HEK293T (cell line): ENCODE measurements around the gene NPC1L1.
A peak's percentile ranks its signal among the peaks of the same experiment; 100 is the strongest.

ENCODE experiments used
- CTCF ChIA-PET: fragments of 350-600 bp; formaldehyde crosslinking; extraction: SDS; loops from one replicate; lab custom pipeline; 2021; ENCODE audit warnings: antibody characterized with exemption, inconsistent platforms; lab: Yijun Ruan, JAX
- POLR2A ChIA-PET: fragments of 350-600 bp; formaldehyde crosslinking; extraction: SDS; loops from one replicate; lab custom pipeline; 2020; ENCODE audit warnings: antibody characterized with exemption, inconsistent platforms; lab: Yijun Ruan, JAX
- DNase-seq: peaks from one replicate; pipeline ENCODE4 v3.0.0; 2012; ENCODE audit warnings: mixed read lengths; ENCODE audit errors: extremely low spot score
- ARNT ChIP-seq: fragments of 450-650 bp; IDR thresholded peaks from 2 replicates; pipeline ENCODE4 v1.6.1; 2017; ENCODE audit warnings: mild to moderate bottlenecking
- BHLHE40 ChIP-seq: fragments of 450-650 bp; IDR thresholded peaks from 2 replicates; pipeline ENCODE4 v1.6.1; 2016; ENCODE audit warnings: mild to moderate bottlenecking, moderate library complexity, borderline replicate concordance
- CTBP1 ChIP-seq: fragments of 450-650 bp; IDR thresholded peaks from 2 replicates; pipeline ENCODE4 v1.6.1; 2016; ENCODE audit warnings: borderline replicate concordance
- ELF4 ChIP-seq: fragments of 450-650 bp; IDR thresholded peaks from 2 replicates; pipeline ENCODE4 v1.6.1; 2017; ENCODE audit warnings: antibody characterized with exemption
- FOXA1 ChIP-seq: fragments of 450-650 bp; IDR thresholded peaks from 2 replicates; pipeline ENCODE4 v1.6.1; 2016; ENCODE audit warnings: mild to moderate bottlenecking
- FOXK2 ChIP-seq: fragments of 450-650 bp; IDR thresholded peaks from 2 replicates; pipeline ENCODE4 v1.6.1; 2016; ENCODE audit warnings: mild to moderate bottlenecking
- FOXM1 ChIP-seq: fragments of 450-650 bp; IDR thresholded peaks from 2 replicates; pipeline ENCODE4 v1.6.1; 2017; ENCODE audit warnings: mild to moderate bottlenecking, borderline replicate concordance
- HDGF ChIP-seq: fragments of 450-650 bp; IDR thresholded peaks from 2 replicates; pipeline ENCODE4 v1.6.1; 2017; ENCODE audit warnings: antibody characterized with exemption, borderline replicate concordance
- L3MBTL2 ChIP-seq: fragments of 450-650 bp; conservative IDR thresholded peaks from 2 replicates; pipeline ENCODE4 v1.6.1; 2016; ENCODE audit warnings: mild to moderate bottlenecking
- LEF1 ChIP-seq: fragments of 450-650 bp; IDR thresholded peaks from 2 replicates; pipeline ENCODE4 v1.6.1; 2017; ENCODE audit warnings: mild to moderate bottlenecking, borderline replicate concordance
- NFRKB ChIP-seq: fragments of 450-650 bp; IDR thresholded peaks from 2 replicates; pipeline ENCODE4 v1.6.1; 2016; ENCODE audit warnings: mild to moderate bottlenecking, moderate library complexity
- PKNOX1 ChIP-seq: fragments of 450-650 bp; IDR thresholded peaks from 2 replicates; pipeline ENCODE4 v1.6.1; 2016
- SP1 ChIP-seq: fragments of 450-650 bp; IDR thresholded peaks from 2 replicates; pipeline ENCODE4 v1.6.1; 2017
- SUZ12 ChIP-seq: fragments of 450-650 bp; IDR thresholded peaks from 2 replicates; pipeline ENCODE4 v1.6.1; 2016; ENCODE audit warnings: mild to moderate bottlenecking
- TARDBP ChIP-seq: fragments of 450-650 bp; IDR thresholded peaks from 2 replicates; pipeline ENCODE4 v1.6.1; 2016
- ZNF384 ChIP-seq: fragments of 450-650 bp; IDR thresholded peaks from 2 replicates; pipeline ENCODE4 v1.6.1; 2016

NPC1L1 gene

GRCh38 chr7:44573464-44574286 is 32.5 kb upstream of the NPC1L1 start, which contains the start of gene DDX56:
TSS of gene DDX56 (minus strand) at chr7:44573908. CDS start at chr7:44573895, 13 bp downstream.
- TF ChIP-seq HDGF (no peak), L3MBTL2 (peak; percentile 99), ZNF384 (no peak), PKNOX1 (no peak), ELF4 (peak; percentile 95)
- ChIA-PET CTCF (interaction anchor here (0.7 to 1.4 kb wide), 3 partner anchors 8 to 44 kb away, joined by 3 to 5 read pairs (median 5); no protein-coding TSS in a partner anchor), POLR2A (interaction anchor here (0.6 to 3.1 kb wide), 32 partner anchors 8 to 563 kb away, joined by 3 to 41 read pairs (median 3); partner anchors contain the start of genes H2AZ2, NPC1L1, NUDCD3 and OGDH)
- DNase-seq = peak; percentile 95

DNA sequence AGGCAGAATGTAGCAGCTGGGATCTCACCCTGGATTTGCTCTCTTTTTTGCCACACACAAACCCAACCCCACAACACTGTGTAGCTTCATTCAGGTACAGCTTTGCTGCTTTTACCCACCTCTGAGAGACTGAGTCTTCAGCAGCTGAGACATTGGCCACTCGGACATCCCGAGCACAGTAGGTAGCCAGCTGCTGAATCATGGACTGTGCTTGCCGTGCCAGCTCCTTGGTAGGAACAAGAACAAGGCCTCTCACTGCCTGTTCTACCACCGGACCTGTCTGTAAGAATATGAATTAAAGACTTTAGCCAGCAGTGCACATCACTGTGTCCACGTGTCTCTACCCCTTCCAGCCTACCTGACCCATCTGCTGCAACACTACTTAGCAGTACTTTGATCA is 31.6 kb upstream of the NPC1L1 start:
- CTCF ChIA-PET = interaction anchor here (1.4 kb wide), 1 partner anchor 16 kb away, joined by 5 read pairs; no protein-coding TSS in a partner anchor
- DNase-seq = no peak
- POLR2A ChIA-PET = interaction anchor here (1.1 to 3.1 kb wide), 7 partner anchors 8 to 282 kb away, joined by 3 to 41 read pairs (median 4); partner anchors contain the start of gene TMED4
- TF ChIP-seq L3MBTL2 (no peak), HDGF (no peak), ELF4 (no peak), PKNOX1 (no peak), FOXA1 (no peak), LEF1 (no peak), ARNT (no peak), SP1 (no peak), FOXK2 (no peak), SUZ12 (no peak), NFRKB (no peak), ZNF384 (no peak), FOXM1 (no peak), CTBP1 (no peak), BHLHE40 (no peak), TARDBP (no peak)

DNA sequence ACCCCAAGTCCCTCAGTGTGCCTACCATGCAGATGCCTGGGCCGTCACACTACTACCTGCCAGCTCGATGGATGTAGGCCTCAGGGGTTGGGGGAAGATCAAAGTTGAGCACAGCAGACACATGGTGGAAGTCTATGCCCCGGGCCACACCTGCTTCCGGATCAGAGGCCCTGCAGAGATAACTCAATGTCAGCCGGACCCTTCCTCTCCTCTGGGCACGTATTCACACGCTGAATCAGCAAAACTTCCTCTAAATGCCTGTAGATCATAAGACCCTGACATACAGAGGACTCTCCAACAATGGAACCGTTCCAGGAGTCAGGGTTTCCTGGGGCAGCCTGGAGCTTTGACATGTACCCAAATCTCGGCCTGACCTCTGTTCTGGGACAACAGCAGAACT is 28.8 kb upstream of the NPC1L1 start:
- DNase-seq = no peak
- TF ChIP-seq TARDBP = no peak
- no peak for TF ChIP-seq HDGF
- TF ChIP-seq BHLHE40 = no peak
- TF ChIP-seq L3MBTL2 = no peak
- TF ChIP-seq PKNOX1 = no peak
- no peak for TF ChIP-seq ARNT
- no peak for TF ChIP-seq NFRKB
- no peak for TF ChIP-seq SP1
- no peak for TF ChIP-seq FOXM1
- TF ChIP-seq FOXK2 = no peak
- no peak for TF ChIP-seq SUZ12
- TF ChIP-seq ZNF384 = no peak
- TF ChIP-seq FOXA1 = no peak
- TF ChIP-seq ELF4 = no peak
- TF ChIP-seq CTBP1 = no peak
- no peak for TF ChIP-seq LEF1
- ChIA-PET POLR2A (interaction anchor here (1.1 to 1.9 kb wide), 2 partner anchors 8 to 12 kb away, joined by 3 to 9 read pairs; partner anchors contain the start of gene TMED4), CTCF (no interaction called here)

DNA sequence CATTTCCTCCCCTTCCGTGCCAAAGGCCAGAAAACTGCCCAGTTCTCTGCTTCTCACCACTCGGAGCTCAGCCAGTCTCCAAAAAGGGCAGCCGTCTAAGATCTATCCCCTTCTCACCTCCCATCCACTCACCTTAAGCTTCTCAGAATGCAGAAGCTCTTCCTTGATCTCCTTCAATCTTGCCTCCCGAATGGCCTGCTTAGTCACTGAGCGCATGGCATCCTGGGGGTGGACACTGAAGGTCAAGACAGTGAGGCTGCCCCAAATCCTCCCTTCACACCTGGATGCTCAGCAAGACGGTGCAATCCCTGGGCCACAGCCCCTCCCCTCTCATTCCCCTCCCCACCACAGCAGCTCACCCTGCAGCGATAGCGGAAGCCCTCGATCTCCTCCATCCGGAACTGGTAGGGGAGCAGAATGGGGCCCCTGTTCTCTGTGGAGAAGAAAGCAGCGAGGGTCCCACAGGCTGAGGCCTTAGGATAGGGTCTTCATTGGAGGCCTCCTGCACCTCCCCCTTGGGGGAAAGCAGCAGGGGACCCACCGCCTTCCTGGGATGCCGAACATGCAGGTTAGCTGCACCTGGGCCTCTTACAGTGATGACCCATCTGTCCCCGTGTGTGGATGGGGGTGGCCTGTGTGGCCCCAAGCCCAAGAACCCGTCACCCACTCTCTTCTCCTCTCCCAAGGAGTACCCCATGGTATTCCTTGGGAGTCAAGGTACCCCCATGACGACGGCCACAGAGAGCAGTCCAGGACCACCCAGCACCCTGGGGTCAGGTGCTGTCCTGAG is 27.8 kb upstream of the NPC1L1 start:
- DNase-seq = no peak
- ChIA-PET CTCF (no interaction called here), POLR2A (interaction anchor here (1.0 to 1.9 kb wide), 3 partner anchors 13 to 279 kb away, joined by 3 to 9 read pairs (median 3); partner anchors contain the start of genes H2AZ2 and TMED4)
- TF ChIP-seq ARNT (no peak), BHLHE40 (no peak)

DNA sequence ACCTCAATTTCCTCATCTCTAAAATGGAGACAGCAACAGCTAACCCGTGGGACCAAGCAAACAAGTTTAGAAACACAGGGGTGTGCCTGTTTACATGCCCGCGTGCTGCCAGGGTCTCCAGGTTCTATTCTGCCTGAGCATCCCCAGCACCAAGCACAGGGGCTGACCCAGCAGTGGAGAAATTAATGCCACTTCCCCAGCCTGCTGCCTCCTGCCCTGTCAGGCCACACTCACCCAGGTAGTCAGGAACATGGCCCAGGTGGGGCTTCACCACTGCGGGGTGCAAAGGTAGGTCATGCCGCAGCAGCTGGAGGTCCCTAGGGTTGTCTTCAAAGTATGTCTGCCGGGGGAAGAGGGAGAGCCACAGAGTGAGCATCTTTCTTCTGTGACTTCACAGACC is 26.8 kb upstream of the NPC1L1 start:
- POLR2A ChIA-PET = interaction anchor here (0.9 to 1.6 kb wide), 4 partner anchors 15 to 280 kb away, joined by 3 read pairs; partner anchors contain the start of genes H2AZ2 and OGDH
- CTCF ChIA-PET = interaction anchor here (1.1 kb wide), 1 partner anchor 327 kb away, joined by 4 read pairs; no protein-coding TSS in a partner anchor

More for the DNA sequence above, 26.8 kb upstream of the NPC1L1 start:
- no peak for DNase-seq
- TF ChIP-seq SUZ12 (no peak), FOXA1 (no peak), ARNT (no peak), LEF1 (no peak), TARDBP (no peak), ZNF384 (no peak), NFRKB (no peak), PKNOX1 (no peak)
